ENCODE measurements around the gene CHST13.

Gene CHST13

DNA sequence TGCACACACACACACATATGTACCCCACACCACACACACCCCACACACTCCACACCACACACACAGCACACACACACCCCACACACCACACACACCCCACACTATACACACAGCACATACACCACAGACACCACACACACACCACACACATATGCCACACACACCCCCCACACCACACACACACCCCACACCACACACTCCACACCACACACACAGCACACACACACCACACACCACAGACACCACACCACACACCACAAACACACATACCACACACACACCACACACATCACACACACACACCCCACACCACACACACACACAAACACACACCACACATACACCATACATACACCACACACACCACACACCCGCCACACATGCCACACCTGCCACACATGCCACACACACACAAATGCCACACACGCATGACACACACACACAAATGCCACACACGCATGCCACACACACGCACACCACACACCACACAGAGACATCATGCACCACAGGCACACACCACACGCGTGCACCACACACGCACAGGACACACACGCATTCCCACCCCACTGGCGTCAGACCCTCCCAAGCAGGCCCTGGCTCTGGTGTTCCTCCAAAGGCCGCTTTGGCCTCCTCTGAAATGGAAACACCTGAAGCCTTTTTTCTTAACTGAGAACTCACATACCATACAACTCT is 15.7 kb downstream of the CHST13 start:
- Histone ChIP-seq H3K4me1 (ENCODE audit: control insufficient read depth in 1 of 2, insufficient read depth in 2 of 2, low read length in 2 of 2) (no peaks in the 10 kb centered on the region), H3K4me3 (ENCODE audit: low read depth in 1 of 2, low read length in 2 of 2) (no peak overlapping the region), H3K36me3 (ENCODE audit: control insufficient read depth in 1 of 2, insufficient read depth in 2 of 2, low read length in 2 of 2) (no peaks in the 10 kb centered on the region), H3K9me3 (ENCODE audit: control insufficient read depth in 1 of 2, low read length in 2 of 2) (no peaks in the 10 kb centered on the region), H3K9ac (ENCODE audit: low read depth in 1 of 2, low read length in 2 of 2) (no peak overlapping the region), H3K27ac (ENCODE audit: low read depth, low read length) (no peak overlapping the region), H3K27me3 (ENCODE audit: control insufficient read depth in 1 of 2, insufficient read depth in 2 of 2, low read length in 2 of 2) (peaks cover 0 to 3% of the 10 kb centered on the region in 2 donors)

DNA sequence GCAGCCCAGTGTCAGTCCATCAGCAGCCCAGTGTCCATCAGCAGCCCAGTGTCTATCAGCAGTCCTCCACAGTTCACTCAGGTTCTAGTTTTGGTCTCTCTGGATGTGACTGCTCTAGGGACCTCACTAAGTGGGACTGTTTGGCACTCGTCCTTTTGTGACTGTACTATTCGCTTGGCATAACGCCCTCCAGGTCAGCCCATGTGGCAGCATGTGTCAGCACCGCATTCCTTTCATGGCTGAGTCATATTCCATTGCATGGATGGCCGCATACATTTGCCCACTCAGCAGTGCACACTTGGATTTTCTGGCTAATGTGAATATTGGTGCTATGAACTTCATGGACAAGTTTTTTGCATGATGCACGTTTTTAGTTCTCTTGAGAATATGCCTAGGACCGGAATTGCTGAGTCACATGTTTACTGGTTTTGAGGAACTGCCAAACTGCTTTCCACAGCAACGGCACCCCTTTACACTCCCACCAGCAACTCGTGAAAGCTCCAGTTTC is 16.4 kb downstream of the CHST13 start:
- Histone ChIP-seq H3K4me3 (ENCODE audit: low read depth in 1 of 2, low read length in 2 of 2) (no peak overlapping the region), H3K27me3 (ENCODE audit: control insufficient read depth in 1 of 2, insufficient read depth in 2 of 2, low read length in 2 of 2) (peaks cover 0 to 3% of the 10 kb centered on the region in 2 donors), H3K36me3 (ENCODE audit: control insufficient read depth in 1 of 2, insufficient read depth in 2 of 2, low read length in 2 of 2) (no peaks in the 10 kb centered on the region), H3K9me3 (ENCODE audit: control insufficient read depth in 1 of 2, low read length in 2 of 2) (no peaks in the 10 kb centered on the region), H3K9ac (ENCODE audit: low read depth in 1 of 2, low read length in 2 of 2) (no peak overlapping the region), H3K4me1 (ENCODE audit: control insufficient read depth in 1 of 2, insufficient read depth in 2 of 2, low read length in 2 of 2) (no peaks in the 10 kb centered on the region), H3K27ac (ENCODE audit: low read depth, low read length) (no peak overlapping the region)

DNA sequence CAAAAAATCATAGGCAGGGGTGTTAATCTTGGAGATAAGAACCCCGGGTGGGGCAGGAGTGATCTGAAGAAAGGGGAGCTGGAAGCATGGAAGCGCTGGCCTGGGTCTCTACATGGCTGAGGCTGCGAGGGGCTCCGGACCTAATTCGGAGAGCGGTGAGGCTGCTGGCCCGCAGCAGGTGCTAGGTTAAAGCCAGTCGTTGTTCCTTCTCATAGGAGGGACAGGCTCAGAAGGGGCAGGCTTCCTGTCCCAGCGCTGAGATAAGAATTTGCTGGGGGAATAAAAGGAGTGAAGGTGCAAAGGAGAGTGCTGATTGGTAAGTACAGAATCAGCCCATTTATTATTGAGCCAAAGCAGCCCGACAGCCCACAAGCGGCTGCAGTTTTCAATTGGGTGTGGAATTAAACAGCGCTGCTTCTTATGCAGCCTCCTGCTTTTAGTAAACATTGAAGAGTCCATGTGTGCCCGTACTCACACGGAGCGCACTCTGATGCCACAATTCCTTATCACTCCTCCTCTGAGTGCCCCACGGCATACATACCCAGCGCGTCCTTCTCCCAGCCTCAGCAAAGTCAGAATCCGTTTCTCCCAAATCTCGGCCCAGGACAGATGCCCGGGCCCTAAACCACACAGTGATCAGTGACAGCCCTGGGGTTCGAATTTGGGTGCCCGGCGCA is 17.1 kb downstream of the CHST13 start:
- H3K4me1 ChIP-seq (ENCODE audit: control insufficient read depth in 1 of 2, insufficient read depth in 2 of 2, low read length in 2 of 2), result no peaks in the 10 kb centered on the region
- no peaks in the 10 kb centered on the region for H3K27me3 ChIP-seq (ENCODE audit: control insufficient read depth in 1 of 2, insufficient read depth in 2 of 2, low read length in 2 of 2)
- no peaks in the 10 kb centered on the region for H3K36me3 ChIP-seq (ENCODE audit: control insufficient read depth in 1 of 2, insufficient read depth in 2 of 2, low read length in 2 of 2)
- no peaks in the 10 kb centered on the region for H3K9me3 ChIP-seq (ENCODE audit: control insufficient read depth in 1 of 2, low read length in 2 of 2)
- H3K27ac ChIP-seq (ENCODE audit: low read depth, low read length), result no peak overlapping the region
- H3K4me3 ChIP-seq (ENCODE audit: low read depth in 1 of 2, low read length in 2 of 2), result no peak overlapping the region
- no peak overlapping the region for H3K9ac ChIP-seq (ENCODE audit: low read depth in 1 of 2, low read length in 2 of 2)

GRCh38 chr3:126541628-126542339 is 17.8 kb downstream of the CHST13 start:
- no peak overlapping the region for H3K9ac ChIP-seq (ENCODE audit: low read depth in 1 of 2, low read length in 2 of 2)
- peaks cover 0 to 3% of the 10 kb centered on the region in 2 donors for H3K27me3 ChIP-seq (ENCODE audit: control insufficient read depth in 1 of 2, insufficient read depth in 2 of 2, low read length in 2 of 2)
- H3K4me3 ChIP-seq (ENCODE audit: low read depth in 1 of 2, low read length in 2 of 2), result no peak overlapping the region
- H3K27ac ChIP-seq (ENCODE audit: low read depth, low read length), result no peak overlapping the region
- no peaks in the 10 kb centered on the region for H3K9me3 ChIP-seq (ENCODE audit: control insufficient read depth in 1 of 2, low read length in 2 of 2)
- no peaks in the 10 kb centered on the region for H3K4me1 ChIP-seq (ENCODE audit: control insufficient read depth in 1 of 2, insufficient read depth in 2 of 2, low read length in 2 of 2)
- no peaks in the 10 kb centered on the region for H3K36me3 ChIP-seq (ENCODE audit: control insufficient read depth in 1 of 2, insufficient read depth in 2 of 2, low read length in 2 of 2)

DNA sequence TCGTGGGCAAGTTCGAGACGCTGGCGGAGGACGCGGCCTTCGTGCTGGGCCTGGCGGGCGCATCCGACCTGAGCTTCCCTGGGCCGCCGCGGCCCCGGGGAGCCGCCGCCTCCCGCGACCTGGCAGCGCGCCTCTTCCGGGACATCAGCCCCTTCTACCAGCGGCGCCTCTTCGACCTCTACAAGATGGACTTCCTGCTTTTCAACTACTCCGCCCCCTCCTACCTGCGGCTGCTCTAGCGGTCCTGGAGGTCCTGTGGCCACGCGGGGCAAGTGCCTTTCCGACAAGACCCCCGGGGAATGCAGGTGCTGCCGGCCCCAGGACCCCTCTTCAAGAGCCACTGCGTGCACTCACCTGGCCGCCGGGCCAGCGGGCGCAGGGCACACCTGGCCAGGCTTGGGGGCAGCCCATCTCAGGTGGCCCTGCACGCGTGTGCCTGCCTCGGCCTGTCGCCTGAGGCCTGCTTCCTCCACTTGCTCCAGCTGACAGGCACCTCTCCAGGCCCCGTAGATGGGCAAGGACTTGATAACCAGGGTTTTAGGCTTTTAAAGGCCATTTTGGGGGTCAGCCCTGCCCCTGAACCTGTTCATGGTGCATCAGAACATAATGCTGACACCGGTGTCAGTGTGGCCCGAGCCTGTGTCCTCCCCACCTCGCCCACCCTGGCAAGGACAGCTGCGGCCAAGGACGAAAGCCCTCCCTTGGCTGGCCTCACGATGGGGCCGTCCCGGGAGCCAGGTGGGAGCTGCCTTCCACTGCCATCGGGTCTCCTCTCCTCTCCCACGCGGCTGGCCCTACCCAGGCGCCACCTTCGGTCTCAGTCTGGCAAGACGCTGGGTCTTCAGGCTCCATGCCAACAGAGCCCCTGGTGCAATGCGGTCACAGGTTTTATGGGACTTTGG is 18.6 kb downstream of the CHST13 start:
- H3K9ac ChIP-seq (ENCODE audit: low read depth in 1 of 2, low read length in 2 of 2), result no peak overlapping the region

DNA sequence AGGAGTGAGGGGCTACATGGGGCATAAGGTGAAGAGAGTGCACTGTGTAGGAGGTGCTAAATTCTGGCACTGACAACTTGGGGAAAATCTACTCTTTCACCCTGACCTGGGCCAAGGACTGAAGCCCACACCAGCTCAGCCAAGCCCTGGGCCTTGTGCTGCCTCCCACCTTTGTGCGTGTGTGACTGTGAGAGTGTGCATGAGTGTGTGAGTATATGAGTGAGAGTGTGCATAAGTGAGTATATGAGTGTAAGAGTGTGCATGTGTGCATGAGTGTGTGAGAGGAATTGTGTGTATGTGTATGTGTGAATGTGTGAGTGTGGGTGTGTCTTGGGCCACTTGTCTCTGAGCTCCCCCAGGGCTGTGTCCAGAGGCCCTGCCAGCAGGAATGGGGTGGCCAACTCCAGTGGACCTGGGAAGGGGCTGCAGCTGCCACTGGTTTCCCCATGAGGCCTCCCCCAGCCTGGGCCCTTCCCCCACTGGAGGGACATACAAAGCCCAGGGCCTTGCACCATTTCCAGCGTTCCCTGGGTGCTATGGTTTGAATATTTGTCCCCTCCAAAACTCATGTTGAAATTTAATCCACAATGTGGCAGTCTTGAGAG is 19.6 kb downstream of the CHST13 start:
- Histone ChIP-seq H3K27me3 (ENCODE audit: control insufficient read depth in 1 of 2, insufficient read depth in 2 of 2, low read length in 2 of 2) (peaks cover 0 to 3% of the 10 kb centered on the region in 2 donors), H3K27ac (ENCODE audit: low read depth, low read length) (no peak overlapping the region), H3K4me3 (ENCODE audit: low read depth in 1 of 2, low read length in 2 of 2) (no peak overlapping the region), H3K4me1 (ENCODE audit: control insufficient read depth in 1 of 2, insufficient read depth in 2 of 2, low read length in 2 of 2) (no peaks in the 10 kb centered on the region), H3K9me3 (ENCODE audit: control insufficient read depth in 1 of 2, low read length in 2 of 2) (no peaks in the 10 kb centered on the region), H3K9ac (ENCODE audit: low read depth in 1 of 2, low read length in 2 of 2) (no peak overlapping the region), H3K36me3 (ENCODE audit: control insufficient read depth in 1 of 2, insufficient read depth in 2 of 2, low read length in 2 of 2) (no peaks in the 10 kb centered on the region)

More for the DNA sequence above, 18.6 kb downstream of the CHST13 start:
- H3K27me3 ChIP-seq (ENCODE audit: control insufficient read depth in 1 of 2, insufficient read depth in 2 of 2, low read length in 2 of 2), result peaks cover 0 to 3% of the 10 kb centered on the region in 2 donors
- no peak overlapping the region for H3K4me3 ChIP-seq (ENCODE audit: low read depth in 1 of 2, low read length in 2 of 2)
- H3K36me3 ChIP-seq (ENCODE audit: control insufficient read depth in 1 of 2, insufficient read depth in 2 of 2, low read length in 2 of 2), result no peaks in the 10 kb centered on the region
- H3K4me1 ChIP-seq (ENCODE audit: control insufficient read depth in 1 of 2, insufficient read depth in 2 of 2, low read length in 2 of 2), result no peaks in the 10 kb centered on the region
- no peaks in the 10 kb centered on the region for H3K9me3 ChIP-seq (ENCODE audit: control insufficient read depth in 1 of 2, low read length in 2 of 2)
- no peak overlapping the region for H3K27ac ChIP-seq (ENCODE audit: low read depth, low read length)

- Histone ChIP-seq H3K27ac (ENCODE audit: low read depth, low read length) (no peak overlapping the region), H3K4me1 (ENCODE audit: control insufficient read depth in 1 of 2, insufficient read depth in 2 of 2, low read length in 2 of 2) (no peaks in the 10 kb centered on the region), H3K36me3 (ENCODE audit: control insufficient read depth in 1 of 2, insufficient read depth in 2 of 2, low read length in 2 of 2) (no peaks in the 10 kb centered on the region), H3K4me3 (ENCODE audit: low read depth in 1 of 2, low read length in 2 of 2) (no peak overlapping the region), H3K27me3 (ENCODE audit: control insufficient read depth in 1 of 2, insufficient read depth in 2 of 2, low read length in 2 of 2) (peaks cover 0 to 3% of the 10 kb centered on the region in 2 donors), H3K9me3 (ENCODE audit: control insufficient read depth in 1 of 2, low read length in 2 of 2) (no peaks in the 10 kb centered on the region), H3K9ac (ENCODE audit: low read depth in 1 of 2, low read length in 2 of 2) (no peak overlapping the region)
Measured at GRCh38 chr3:126544596-126545281, 20.8 kb downstream of the CHST13 start.

GRCh38 chr3:126545544-126545943 is 21.6 kb downstream of the CHST13 start:
- Histone ChIP-seq H3K36me3 (ENCODE audit: control insufficient read depth in 1 of 2, insufficient read depth in 2 of 2, low read length in 2 of 2) (no peaks in the 10 kb centered on the region), H3K9me3 (ENCODE audit: control insufficient read depth in 1 of 2, low read length in 2 of 2) (no peaks in the 10 kb centered on the region), H3K9ac (ENCODE audit: low read depth in 1 of 2, low read length in 2 of 2) (no peak overlapping the region)

DNA sequence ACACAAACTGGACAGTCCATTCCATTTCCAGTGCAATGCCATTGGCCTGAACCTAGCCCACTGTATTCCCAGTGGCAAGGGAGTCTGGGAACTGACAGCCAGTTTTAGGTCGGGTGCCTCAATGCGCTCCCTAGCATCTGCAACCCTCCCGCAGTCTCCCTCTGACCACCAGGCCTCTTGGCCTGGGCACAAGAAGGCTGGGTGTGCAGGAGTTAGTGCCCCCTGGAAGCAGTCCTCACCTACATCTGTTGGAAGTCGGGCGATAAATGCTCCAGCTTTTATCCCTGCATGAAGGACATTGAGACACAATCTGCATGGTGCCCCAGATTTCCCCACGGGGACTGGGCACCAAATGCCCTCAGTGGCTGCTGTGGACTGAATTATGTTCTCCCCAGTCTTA is 22.1 kb downstream of the CHST13 start:
- Histone ChIP-seq H3K4me1 (ENCODE audit: control insufficient read depth in 1 of 2, insufficient read depth in 2 of 2, low read length in 2 of 2) (no peaks in the 10 kb centered on the region), H3K27ac (ENCODE audit: low read depth, low read length) (no peak overlapping the region), H3K27me3 (ENCODE audit: control insufficient read depth in 1 of 2, insufficient read depth in 2 of 2, low read length in 2 of 2) (peaks cover 0 to 3% of the 10 kb centered on the region in 2 donors), H3K4me3 (ENCODE audit: low read depth in 1 of 2, low read length in 2 of 2) (no peak overlapping the region), H3K9ac (ENCODE audit: low read depth in 1 of 2, low read length in 2 of 2) (no peak overlapping the region), H3K9me3 (ENCODE audit: control insufficient read depth in 1 of 2, low read length in 2 of 2) (no peaks in the 10 kb centered on the region), H3K36me3 (ENCODE audit: control insufficient read depth in 1 of 2, insufficient read depth in 2 of 2, low read length in 2 of 2) (no peaks in the 10 kb centered on the region)

More at GRCh38 chr3:126545544-126545943, 21.6 kb downstream of the CHST13 start:
- H3K4me3 ChIP-seq (ENCODE audit: low read depth in 1 of 2, low read length in 2 of 2), result no peak overlapping the region
- H3K27me3 ChIP-seq (ENCODE audit: control insufficient read depth in 1 of 2, insufficient read depth in 2 of 2, low read length in 2 of 2), result peaks cover 0 to 3% of the 10 kb centered on the region in 2 donors
- H3K27ac ChIP-seq (ENCODE audit: low read depth, low read length), result no peak overlapping the region
- H3K4me1 ChIP-seq (ENCODE audit: control insufficient read depth in 1 of 2, insufficient read depth in 2 of 2, low read length in 2 of 2), result no peaks in the 10 kb centered on the region
